HCT116 (cell line): ENCODE measurements around the gene VCAM1. TPM values are rescaled to one million over a fixed set of nuclear protein-coding genes. Genes with fewer than 3 reads are reported as not detected.

Source experiments
- ATAC-seq: fragments of 200-7000 bp; cut with Tn5 transposase; 2 replicates; pipeline ENCODE4 v1.9.1; 2020; ENCODE audit warnings: mild to moderate bottlenecking, moderate library complexity
- BruUV-seq: library from RNA; stranded (reverse); fragments of 400-500 nt; replicated peaks from 2 replicates; lab custom pipeline; 2021; lab: Mats Ljungman, UMichigan
- CTCF ChIA-PET: fragments of 300-600 bp; sonication (Branson Sonifier 250); formaldehyde crosslinking; loops from one replicate; lab custom pipeline; 2021; ENCODE audit warnings: antibody characterized with exemption; lab: Charles Lee
- POLR2A ChIA-PET: fragments of 300-600, 350-600 bp; sonication (Branson Sonifier 250); formaldehyde crosslinking; loops from one replicate; lab custom pipeline; 2021; ENCODE audit warnings: antibody characterized with exemption; lab: Charles Lee
- RAD21 ChIA-PET, 2 experiments: fragments of 300-600 bp; sonication (Branson Sonifier 250); formaldehyde crosslinking; loops; one replicate each; lab custom pipeline; 2023; ENCODE audit warnings: low total read pairs in 2 of 2; ENCODE audit not compliant: uncharacterized antibody in 2 of 2, unreplicated experiment in 2 of 2, low non-redundant PET in 1 of 2; lab: Charles Lee
- DNase-seq: peaks from one replicate; pipeline ENCODE4 v3.0.0-alpha.2; 2010; ENCODE audit warnings: low read depth, low spot score
- H2AFZ ChIP-seq: fragments of 200-600 bp; shearing (Covaris generic), sonication (generic); 2 replicates; pipeline ENCODE4 v1.6.1; 2017; ENCODE audit warnings: low read depth, mixed run types, mixed read lengths, antibody characterized with exemption, low read length; ENCODE audit not compliant: poor library complexity, severe bottlenecking
- H3K27ac ChIP-seq: 2 replicates; pipeline ENCODE4 v1.5.1; 2012; ENCODE audit warnings: low read depth, low read length
- H3K27me3 ChIP-seq: fragments of 200-600 bp; sonication (generic); 2 replicates; pipeline ENCODE4 v1.6.1; 2016; ENCODE audit warnings: mixed run types, low read length, mixed read lengths; ENCODE audit not compliant: insufficient read depth
- H3K36me3 ChIP-seq, 2 experiments: fragments of 200-500 bp in 1 of 2; fragments of 200-600 bp in 1 of 2; sonication (Bioruptor generic) in 1 of 2; sonication (generic) in 1 of 2; 2 replicates each; pipeline versions ENCODE4 v1.5.1 to v1.6.1; 2014 to 2016; ENCODE audit warnings: low read length in 2 of 2, inconsistent platforms in 1 of 2, mixed read lengths in 1 of 2, mixed run types in 1 of 2; ENCODE audit not compliant: insufficient read depth in 2 of 2, control insufficient read depth in 1 of 2
- H3K4me1 ChIP-seq, 2 experiments: fragments of 200-600 bp in 1 of 2; sonication (generic) in 1 of 2; 2 replicates each; pipeline versions ENCODE4 v1.5.1 to v1.6.1; 2012 to 2017; ENCODE audit warnings: low read length in 2 of 2, inconsistent platforms in 1 of 2, mild to moderate bottlenecking in 1 of 2, mixed read lengths in 1 of 2, mixed run types in 1 of 2, moderate library complexity in 1 of 2; ENCODE audit not compliant: insufficient read depth in 2 of 2, control insufficient read depth in 1 of 2
- H3K4me2 ChIP-seq: fragments of 200-600 bp; sonication (generic); 2 replicates; pipeline ENCODE4 v1.6.1; 2017; ENCODE audit warnings: mixed run types, low read length, mixed read lengths
- H3K4me3 ChIP-seq, 2 experiments: fragments of 200-600 bp in 1 of 2; sonication (generic) in 1 of 2; replicated peaks in 1 of 2; 2 replicates each; pipeline ENCODE4 v1.5.1; 2011 to 2016; ENCODE audit warnings: low read length in 2 of 2, control low read depth in 1 of 2, low read depth in 1 of 2, mild to moderate bottlenecking in 1 of 2, mixed read lengths in 1 of 2, mixed run types in 1 of 2
- H3K79me2 ChIP-seq: fragments of 200-600 bp; sonication (generic); 2 replicates; pipeline ENCODE4 v1.6.1; 2017; ENCODE audit warnings: mild to moderate bottlenecking, mixed run types, low read length, moderate library complexity, mixed read lengths; ENCODE audit not compliant: insufficient read depth
- H3K9ac ChIP-seq: fragments of 200-600 bp; sonication (generic); 2 replicates; pipeline ENCODE4 v1.6.1; 2016; ENCODE audit warnings: low read length, mixed read lengths
- H3K9me2 ChIP-seq: fragments of 200-600 bp; sonication (generic), shearing (Covaris generic); 2 replicates; pipeline ENCODE4 v1.6.1; 2017; ENCODE audit warnings: mixed run types, mild to moderate bottlenecking, moderate library complexity; ENCODE audit not compliant: insufficient read depth
- H3K9me3 ChIP-seq, 2 experiments: fragments of 200-500 bp in 1 of 2; fragments of 200-600 bp in 1 of 2; sonication (Bioruptor generic) in 1 of 2; sonication (generic) in 1 of 2; 2 replicates each; pipeline ENCODE4 v1.6.1; 2014 to 2017; ENCODE audit warnings: low read length in 2 of 2, mixed read lengths in 2 of 2, inconsistent platforms in 1 of 2, low read depth in 1 of 2, mild to moderate bottlenecking in 1 of 2, mixed run types in 1 of 2, moderate library complexity in 1 of 2; ENCODE audit not compliant: control insufficient read depth in 1 of 2, insufficient read depth in 1 of 2
- H4K20me1 ChIP-seq: fragments of 200-600 bp; sonication (generic), shearing (Covaris generic); 2 replicates; pipeline ENCODE4 v1.6.1; 2017; ENCODE audit warnings: mixed run types, mild to moderate bottlenecking, moderate library complexity; ENCODE audit not compliant: insufficient read depth
- ATF3 ChIP-seq: IDR thresholded peaks from 2 replicates; pipeline ENCODE4 v1.6.1; 2012
- CBX3 ChIP-seq: IDR thresholded peaks from 2 replicates; pipeline ENCODE4 v1.6.1; 2012; ENCODE audit warnings: low read depth
- CEBPB ChIP-seq: IDR thresholded peaks from 2 replicates; pipeline ENCODE4 v1.6.1; 2012; ENCODE audit warnings: low read depth
- CTCF ChIP-seq, 3 experiments: fragments of 200-600 bp in 1 of 3; sonication (generic) in 1 of 3; IDR thresholded peaks in 2 of 3; conservative IDR thresholded peaks in 1 of 3; 2 replicates each; pipeline ENCODE4 v1.5.1; 2012 to 2017; ENCODE audit warnings: low read depth in 2 of 3, low read length in 2 of 3, antibody characterized with exemption in 1 of 3, borderline replicate concordance in 1 of 3, control low read depth in 1 of 3, mild to moderate bottlenecking in 1 of 3, mixed read lengths in 1 of 3, mixed run types in 1 of 3, moderate library complexity in 1 of 3; ENCODE audit not compliant: insufficient read depth in 1 of 3
- EGR1 ChIP-seq: IDR thresholded peaks from 2 replicates; pipeline ENCODE4 v1.6.1; 2012; ENCODE audit warnings: low read depth
- EZH2 ChIP-seq: fragments of 200-600 bp; sonication (generic); IDR thresholded peaks from 2 replicates; pipeline ENCODE4 v1.6.1; 2017; ENCODE audit warnings: antibody characterized with exemption, mixed run types
- FOSL1 ChIP-seq: IDR thresholded peaks from 2 replicates; pipeline ENCODE4 v1.6.1; 2012; ENCODE audit warnings: low read depth
- JUND ChIP-seq: IDR thresholded peaks from 2 replicates; pipeline ENCODE4 v1.6.1; 2012
- MAX ChIP-seq: IDR thresholded peaks from 2 replicates; pipeline ENCODE4 v1.6.1; 2012
- POLR2A ChIP-seq: IDR thresholded peaks from 2 replicates; pipeline ENCODE4 v1.7.0; 2011; ENCODE audit warnings: borderline replicate concordance; ENCODE audit not compliant: insufficient read depth, insufficient read length; ENCODE audit errors: extremely low read depth
- POLR2AphosphoS5 ChIP-seq: IDR thresholded peaks from 2 replicates; pipeline ENCODE4 v1.6.1; 2011; ENCODE audit warnings: mild to moderate bottlenecking, low read depth, low read length, moderate library complexity
- REST ChIP-seq: IDR thresholded peaks from 2 replicates; pipeline ENCODE4 v1.6.1; 2012; ENCODE audit warnings: low read depth
- SIN3A ChIP-seq: IDR thresholded peaks from 2 replicates; pipeline ENCODE4 v1.6.1; 2012; ENCODE audit warnings: low read depth
- SRF ChIP-seq: IDR thresholded peaks from 2 replicates; pipeline ENCODE4 v1.6.1; 2012; ENCODE audit warnings: low read depth
- YY1 ChIP-seq: IDR thresholded peaks from 2 replicates; pipeline ENCODE4 v1.6.1; 2011; ENCODE audit warnings: low read length, low read depth, moderate library complexity, mild to moderate bottlenecking; ENCODE audit not compliant: insufficient replicate concordance; ENCODE audit errors: extremely low read depth
- ZBTB33 ChIP-seq: IDR thresholded peaks from 2 replicates; pipeline ENCODE4 v1.6.1; 2011; ENCODE audit warnings: mild to moderate bottlenecking, low read length, moderate library complexity; ENCODE audit not compliant: insufficient replicate concordance; ENCODE audit errors: extremely low read depth
- ZFX ChIP-seq: fragments of 450-650 bp; IDR thresholded peaks from 2 replicates; pipeline ENCODE4 v1.6.1; 2017
- ZNF274 ChIP-seq: fragments of 200-500 bp; sonication (Bioruptor generic); IDR thresholded peaks from 2 replicates; pipeline ENCODE4 v1.6.1; 2014; ENCODE audit warnings: mild to moderate bottlenecking, low read depth, low read length, inconsistent platforms
- intact Hi-C: fragments of 100-400 bp; cut with micrococcal nuclease; formaldehyde crosslinking; loops from 2 replicates; pipeline ENCODE4 v1.10.0; 2022
- total RNA-seq: library from RNA; stranded (reverse); gene quantifications from one replicate; pipeline ENCODE4 v1.2.1, GENCODE V29; 2021; ENCODE audit not compliant: unreplicated experiment

VCAM1 gene
- total RNA-seq, 1 experiment from 2014 or later: 0.17 TPM

GRCh38 chr1:100746542-100746932, 27.0 kb downstream of the VCAM1 start (continued):
- TF ChIP-seq ZBTB33: no peak
- no peak for TF ChIP-seq ATF3
- TF ChIP-seq YY1: no peak
- no peak for TF ChIP-seq MAX
- TF ChIP-seq POLR2AphosphoS5: no peak
- no peak for TF ChIP-seq CEBPB
- no peak for TF ChIP-seq POLR2A

- H3K27me3 ChIP-seq: no peaks in the 10 kb centered on the region
- no peaks in the 10 kb centered on the region for H3K4me1 ChIP-seq
- no peaks in the 10 kb centered on the region for H3K9me2 ChIP-seq
- intact Hi-C loops: no loop called here
- RAD21 ChIA-PET: no interaction called here
- H3K4me2 ChIP-seq: no peak overlapping the region
- TF ChIP-seq ZFX (no peak), ZNF274 (no peak), SIN3A (no peak), REST (no peak), CBX3 (no peak), FOSL1 (no peak), SRF (no peak), CTCF (IDR thresholded peaks at IDR 0.05 in 2 of 3, conservative IDR thresholded peaks at IDR 0.05 in 1 of 3; ENCODE audit: borderline replicate concordance in 1 of 3, insufficient read depth in 1 of 3, low read depth in 2 of 3, low read length in 2 of 3) (no peak), EGR1 (no peak), YY1 (no peak), EZH2 (no peak), JUND (no peak), ATF3 (no peak)
- CTCF ChIA-PET: no interaction called here
- no peaks in the 10 kb centered on the region for H3K79me2 ChIP-seq
- POLR2A ChIA-PET: no interaction called here
- no peak for DNase-seq
- H3K9me3 ChIP-seq: no peaks in the 10 kb centered on the region
- no peak for ATAC-seq
- no peak overlapping the region for H3K9ac ChIP-seq
- H4K20me1 ChIP-seq: no peaks in the 10 kb centered on the region
- BruUV-seq: no TSS peak
- H3K36me3 ChIP-seq: no peaks in the 10 kb centered on the region
- H3K4me3 ChIP-seq: no peak overlapping the region
- H2AFZ ChIP-seq: no peak overlapping the region
- H3K27ac ChIP-seq: no peak overlapping the region
These were observed 28.2 kb downstream of the VCAM1 start for GRCh38 chr1:100747771-100748170.
